GM19324 (cell line): Measurements from ENCODE around the gene ZNF609.
"Not testable (repeated sequence)": the region's sequence is repeated elsewhere in the genome, so short reads cannot be mapped to it uniquely, and the experiment has no call there.

ENCODE experiments used
- ATAC-seq: cut with Tn5 transposase; IDR thresholded peaks from one replicate; pipeline ENCODE4 v1.9.1; 2021; ENCODE audit warnings: mild to moderate bottlenecking, moderate library complexity; ENCODE audit not compliant: unreplicated experiment, low FRiP score

ZNF609 gene

DNA sequence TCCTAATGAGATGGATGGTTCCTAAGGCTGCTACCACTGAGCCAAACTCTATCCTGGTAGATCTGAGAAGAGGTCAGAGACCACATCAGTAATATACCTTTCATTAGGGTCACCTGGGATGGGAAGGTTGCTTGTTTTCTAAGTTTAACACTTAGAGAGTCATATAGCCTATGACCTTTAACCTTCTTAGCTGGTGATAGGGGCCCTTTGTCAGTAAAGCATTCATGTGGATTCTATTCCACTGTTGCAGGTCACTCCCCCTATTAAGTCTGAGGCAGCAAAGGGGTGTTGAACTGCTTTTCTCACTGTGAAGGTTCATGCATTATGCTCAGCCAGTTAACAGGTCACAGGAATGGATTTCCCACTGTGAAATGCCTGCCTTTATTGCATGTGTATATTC is 6.1 kb upstream of the ZNF609 start:
- ATAC-seq, result no peak

- no peak for ATAC-seq
Observed at GRCh38 chr15:64455961-64456371, 4.4 kb upstream of the ZNF609 start.

- ATAC-seq, result no peak
Observed at GRCh38 chr15:64456634-64457108, 3.7 kb upstream of the ZNF609 start.

GRCh38 chr15:64459066-64459781 is 1.2 kb upstream of the ZNF609 start:
- no peak for ATAC-seq

GRCh38 chr15:64460724-64461720 is 644 bp downstream of the ZNF609 start:
- peak; percentile 14 for ATAC-seq

- no peak for ATAC-seq
Observed at GRCh38 chr15:64461721-64462162, 1.4 kb downstream of the ZNF609 start.

DNA sequence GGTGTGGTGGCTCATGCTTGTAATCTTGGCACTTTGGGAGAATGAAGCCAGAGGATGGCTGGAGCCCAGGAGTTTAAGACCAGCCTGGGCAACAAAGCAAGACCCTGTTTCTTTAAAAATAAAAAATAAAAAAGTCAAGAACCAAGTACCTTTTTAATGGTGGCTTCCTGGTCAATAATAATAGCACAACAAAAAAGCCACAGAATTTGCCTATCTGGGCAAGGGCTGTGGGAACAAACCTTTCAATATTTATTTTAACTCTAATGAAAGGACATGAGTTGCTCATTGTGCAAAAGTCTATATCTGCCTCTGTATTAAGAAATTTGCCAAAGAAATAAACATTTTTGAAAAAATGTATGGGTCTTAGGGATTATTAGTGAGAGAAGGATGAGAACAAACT is 2.1 kb downstream of the ZNF609 start:
- no peak for ATAC-seq

- no peak for ATAC-seq
Observed at GRCh38 chr15:64464276-64465005, 4.1 kb downstream of the ZNF609 start.

GRCh38 chr15:64466408-64467141 is 6.2 kb downstream of the ZNF609 start:
- no peak for ATAC-seq

DNA sequence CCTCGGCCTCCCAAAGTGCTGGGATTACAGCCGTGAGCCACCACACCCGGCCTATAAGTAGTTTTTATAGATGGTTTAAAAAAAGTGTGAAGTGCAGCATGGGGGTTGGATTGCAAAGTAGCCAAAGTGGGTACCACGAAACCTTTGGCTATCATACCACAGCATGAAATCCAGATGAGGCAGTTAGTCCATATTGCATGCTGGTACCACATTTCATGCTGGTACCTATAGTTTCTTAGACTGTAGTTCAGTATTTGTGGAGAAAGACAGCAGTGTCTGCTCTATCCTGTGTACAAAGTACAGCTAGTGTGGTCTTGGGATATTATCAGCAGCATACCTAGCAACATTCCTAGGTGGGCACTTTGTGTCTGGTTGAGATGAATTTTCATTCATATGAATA is 11.8 kb downstream of the ZNF609 start:
- no peak for ATAC-seq

DNA sequence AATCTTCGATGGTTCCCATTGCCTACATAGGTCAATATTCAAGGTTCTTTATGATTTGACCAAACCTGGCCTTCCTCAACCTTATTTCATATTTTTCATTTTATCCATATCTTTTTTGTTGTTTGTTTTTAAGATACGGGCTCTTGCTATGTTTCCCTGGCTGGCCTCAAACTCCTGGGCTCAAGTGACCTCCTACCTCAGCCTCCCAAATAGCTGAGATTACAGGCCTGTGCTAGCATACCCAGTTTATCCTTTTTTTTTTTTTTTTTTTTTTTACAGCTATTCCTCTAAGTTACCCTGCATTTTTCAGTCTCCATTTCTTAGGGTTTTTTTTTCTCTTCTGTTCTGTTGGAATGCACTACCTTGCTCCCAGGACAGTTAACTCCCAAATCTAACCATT is 14.5 kb downstream of the ZNF609 start:
- ATAC-seq, result no peak

GRCh38 chr15:64476550-64476949 is 16.2 kb downstream of the ZNF609 start:
- ATAC-seq, result no peak

DNA sequence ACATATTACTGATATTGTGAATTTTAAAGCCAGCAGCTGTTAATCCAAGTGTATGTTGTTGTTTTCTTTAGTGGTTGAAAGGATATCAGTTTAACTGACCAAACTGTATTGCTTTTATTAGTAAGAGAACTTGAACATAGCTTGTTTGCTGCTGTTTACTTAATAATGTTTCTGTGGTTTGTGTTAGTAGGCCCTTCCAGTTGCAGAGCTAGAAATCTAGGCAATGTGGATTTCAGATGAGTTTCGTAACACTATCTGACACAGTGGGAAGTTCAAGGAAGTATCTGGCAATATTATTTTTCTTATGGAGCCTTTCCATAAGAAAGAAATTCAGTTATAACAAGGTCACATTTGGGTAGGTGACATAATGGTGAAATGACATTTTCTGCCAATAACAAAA is 18.5 kb downstream of the ZNF609 start:
- ATAC-seq, result no peak

DNA sequence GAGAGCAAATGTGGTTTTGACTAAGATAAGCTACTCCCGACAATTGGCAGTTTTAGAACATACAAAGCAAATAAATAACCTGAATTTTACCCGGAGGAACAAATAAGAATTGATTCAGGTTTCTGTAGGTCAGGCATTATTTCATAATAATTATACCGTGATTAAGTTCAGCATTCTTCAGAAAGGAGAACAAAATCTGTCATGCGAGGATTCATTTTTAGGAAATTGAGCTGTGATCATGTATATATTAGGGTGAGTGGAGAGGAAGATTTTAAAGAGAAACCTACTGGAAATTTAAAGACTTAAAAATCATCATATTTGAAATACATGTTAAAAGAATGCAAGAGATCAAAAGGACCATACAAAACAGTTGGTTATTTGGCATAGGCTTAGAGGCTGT is 20.5 kb downstream of the ZNF609 start:
- no peak for ATAC-seq

DNA sequence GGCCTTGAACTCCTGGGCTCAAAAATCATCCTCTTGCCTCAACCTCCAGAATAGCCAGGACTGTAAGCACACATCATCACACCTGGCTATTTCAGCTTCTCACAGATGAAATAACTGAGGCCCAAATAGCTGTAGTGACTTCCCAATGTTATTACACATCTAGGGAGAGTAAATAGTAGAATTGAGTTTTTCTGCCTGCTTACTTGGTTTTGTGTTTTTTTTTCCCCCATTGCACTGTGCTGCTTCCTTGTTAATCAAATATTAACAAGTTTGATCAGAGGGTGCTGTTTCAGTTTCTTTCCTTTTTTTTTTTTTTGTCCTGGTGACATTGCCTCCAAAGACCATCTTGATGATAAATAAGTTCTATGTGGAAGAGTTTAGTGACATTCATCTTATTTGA is 23.4 kb downstream of the ZNF609 start:
- ATAC-seq, result no peak

DNA sequence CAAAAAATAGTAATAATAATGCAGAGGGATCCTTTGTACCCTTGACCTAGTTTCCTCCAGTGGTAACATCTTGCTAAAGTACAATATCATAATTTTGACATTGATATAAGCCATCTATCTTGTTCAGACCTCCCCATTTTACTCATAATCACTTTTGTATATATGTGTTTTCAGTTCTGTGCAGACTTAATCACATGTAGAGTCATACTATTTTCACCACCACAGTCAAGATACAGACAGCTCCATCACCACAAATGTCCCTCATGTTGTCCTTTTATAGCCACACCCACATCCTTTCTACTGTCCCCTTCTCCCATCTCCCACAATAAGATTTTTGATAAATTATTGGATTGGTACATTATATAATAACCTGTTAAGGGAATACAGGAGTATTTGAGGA is 25.4 kb downstream of the ZNF609 start:
- ATAC-seq, result no peak

- no peak for ATAC-seq
Observed at GRCh38 chr15:64490598-64491259, 30.4 kb downstream of the ZNF609 start.

DNA sequence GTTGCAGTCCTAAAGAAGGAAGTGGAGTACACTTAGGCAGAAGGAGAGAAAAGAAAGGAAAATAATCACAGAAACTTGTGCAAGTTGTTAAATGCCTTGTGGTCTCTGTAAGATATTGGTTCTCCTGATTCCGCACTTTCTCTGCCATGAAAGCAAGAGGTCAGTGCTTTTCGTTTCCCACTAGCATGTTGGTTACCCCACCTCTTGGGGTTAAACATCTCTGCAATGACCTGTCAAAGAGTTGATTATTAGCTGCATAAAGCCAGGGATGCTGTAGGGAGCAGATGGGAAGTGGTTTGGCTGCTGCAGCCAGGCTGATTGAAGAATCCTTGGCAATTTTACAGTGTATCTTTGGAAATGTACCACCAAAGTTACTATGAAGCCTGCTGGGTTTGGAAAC is 33.3 kb downstream of the ZNF609 start:
- ATAC-seq, result no peak

DNA sequence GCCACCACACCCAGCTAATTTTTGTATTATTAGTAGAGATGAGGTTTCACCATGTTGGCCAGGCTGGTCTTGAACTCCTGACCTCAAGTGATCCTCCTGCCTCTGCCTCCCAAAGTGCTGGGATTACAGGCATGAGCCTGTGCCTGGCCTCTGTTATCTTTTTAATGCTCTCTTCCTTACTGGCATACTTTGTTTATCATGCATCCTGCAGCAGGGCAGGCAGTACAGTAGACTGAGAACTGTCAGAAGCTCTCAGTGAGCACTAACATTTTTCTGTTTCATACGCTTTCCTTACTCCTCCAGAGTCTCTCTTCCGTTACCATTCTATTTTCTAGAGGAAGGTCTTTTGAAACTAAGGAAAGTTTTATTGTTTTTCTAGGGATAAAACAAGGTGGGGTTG is 35.6 kb downstream of the ZNF609 start:
- not testable (repeated sequence) for ATAC-seq
